Kidney (tissue), 14 donors: ENCODE results near the gene KCNA5. TPM values are rescaled to one million over a fixed set of nuclear protein-coding genes. Genes with fewer than 3 reads are reported as not detected.

ENCODE experiments used
- DNase-seq, 5 donors: peaks; one replicate each; pipeline ENCODE4 v3.0.0-alpha.2; 2013 to 2020
- FAIRE-seq: peaks from 2 replicates; lab custom pipeline; 2012; peaks lifted over from hg19 to GRCh38; lab: Jason Lieb, UNC
- H3K27ac ChIP-seq, 2 donors: one replicate each; pipeline ENCODE4 v1.7.0; 2013; ENCODE audit warnings: low read depth in 2 of 2, low read length in 2 of 2, inconsistent platforms in 1 of 2
- H3K27me3 ChIP-seq: one replicate; pipeline ENCODE4 v1.7.1; 2013; ENCODE audit warnings: low read length, inconsistent platforms; ENCODE audit not compliant: control insufficient read depth, insufficient read depth
- H3K36me3 ChIP-seq, 3 donors: one replicate each; pipeline versions ENCODE4 v1.7.0 to v1.7.1; 2013; ENCODE audit warnings: low read length in 3 of 3, control low read depth in 1 of 3, inconsistent platforms in 1 of 3; ENCODE audit not compliant: insufficient read depth in 3 of 3, control insufficient read depth in 2 of 3
- H3K4me1 ChIP-seq, 3 donors: one replicate each; pipeline versions ENCODE4 v1.7.0 to v1.7.1; 2013; ENCODE audit warnings: low read length in 3 of 3, inconsistent platforms in 1 of 3, low read depth in 1 of 3; ENCODE audit not compliant: control insufficient read depth in 2 of 3, insufficient read depth in 2 of 3
- H3K4me3 ChIP-seq, 3 donors: one replicate each; pipeline versions ENCODE4 v1.7.0 to v1.8.1; 2013; ENCODE audit warnings: low read length in 3 of 3, control low read depth in 1 of 3, inconsistent platforms in 1 of 3
- H3K9ac ChIP-seq, 3 donors: one replicate each; pipeline versions ENCODE4 v1.7.0 to v1.7.1; 2013; ENCODE audit warnings: low read length in 3 of 3, control low read depth in 1 of 3, inconsistent platforms in 1 of 3
- H3K9me3 ChIP-seq, 3 donors: one replicate each; pipeline versions ENCODE4 v1.7.0 to v1.7.1; 2013; ENCODE audit warnings: low read length in 3 of 3, control low read depth in 1 of 3, inconsistent platforms in 1 of 3; ENCODE audit not compliant: control insufficient read depth in 2 of 3, insufficient read depth in 1 of 3
- intact Hi-C: fragments of 100-400 bp; cut with DNase I; formaldehyde crosslinking; loops from one replicate; pipeline ENCODE4 v1.11.1; 2022
- polyA plus RNA-seq: library from polyadenylated mRNA; stranded (reverse); fragments of 350-450 nt; fragmentation: Illumina TruSeq; extraction: RNeasy Lipid Tissue Mini Kit (QIAGEN cat#74804); gene quantifications from one replicate; pipeline ENCODE4 v1.2.3, GENCODE V29; 2014; ENCODE audit warnings: low read depth, low replicate concordance; ENCODE audit not compliant: insufficient read depth
- total RNA-seq: library from RNA; stranded (reverse); fragmentation: NEBNext Ultra II Directional; extraction: Animal tissue kit (Norgen Biotek cat#: 25700); gene quantifications from one replicate; pipeline ENCODE4 v1.2.1, GENCODE V29; 2021
- TF ChIP-seq, protein P1 (sequence below): IDR thresholded peaks from 3 replicates; pipeline ENCODE4 v1.5.1; 2012; ENCODE audit warnings: mild to moderate bottlenecking, moderate library complexity, borderline replicate concordance; ENCODE audit not compliant: insufficient read depth; ENCODE audit errors: extremely low read depth
- donor health status: control.
- donor health status: control.
- donor health status: control.
- donor health status: control.
- donor health status: control.
- donor health status: DM: yes; HTN: yes; CAD: no.
- donor health status: Normal renal cell carcinoma (clear cell type).

The KCNA5 gene
- total and polyA plus RNA-seq, 2 donors from 2014 or later = 1.8 to 2.9 TPM

DNA sequence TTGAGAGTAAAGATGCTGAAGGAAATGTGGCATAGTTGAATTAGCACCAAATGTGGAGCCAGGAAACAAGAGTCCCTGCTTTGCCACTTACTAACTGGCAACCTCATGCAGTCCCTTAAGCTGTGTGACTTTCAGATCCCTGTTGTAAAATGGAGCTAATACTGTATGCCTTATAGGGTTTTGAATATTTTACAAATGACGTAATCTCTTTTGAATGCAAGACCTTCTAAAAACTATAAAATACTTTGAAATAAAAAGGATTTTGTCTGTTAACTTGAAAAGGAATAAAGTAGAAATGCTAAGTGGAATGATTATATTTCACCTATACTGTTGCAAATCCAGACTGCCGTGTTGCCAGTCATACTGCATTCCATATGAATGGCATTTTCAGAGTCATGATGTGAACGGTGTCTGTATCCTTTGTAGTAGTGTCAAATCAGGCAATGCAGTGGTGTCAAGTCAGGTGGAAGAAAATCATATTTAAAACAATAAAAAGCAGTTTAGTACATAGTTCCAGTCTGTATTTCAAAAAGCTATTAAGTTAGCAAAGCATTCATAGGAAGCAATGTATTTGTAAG is 21.3 kb downstream of the KCNA5 start:
- FAIRE-seq (no peak), DNase-seq (no peak)
- Histone ChIP-seq H3K4me3 (no peak overlapping the region), H3K27ac (no peak overlapping the region), H3K27me3 (no peaks in the 10 kb centered on the region), H3K36me3 (no peaks in the 10 kb centered on the region), H3K9ac (no peak overlapping the region), H3K4me1 (no peaks in the 10 kb centered on the region), H3K9me3 (no peaks in the 10 kb centered on the region)
- TF ChIP-seq, protein P1, sequence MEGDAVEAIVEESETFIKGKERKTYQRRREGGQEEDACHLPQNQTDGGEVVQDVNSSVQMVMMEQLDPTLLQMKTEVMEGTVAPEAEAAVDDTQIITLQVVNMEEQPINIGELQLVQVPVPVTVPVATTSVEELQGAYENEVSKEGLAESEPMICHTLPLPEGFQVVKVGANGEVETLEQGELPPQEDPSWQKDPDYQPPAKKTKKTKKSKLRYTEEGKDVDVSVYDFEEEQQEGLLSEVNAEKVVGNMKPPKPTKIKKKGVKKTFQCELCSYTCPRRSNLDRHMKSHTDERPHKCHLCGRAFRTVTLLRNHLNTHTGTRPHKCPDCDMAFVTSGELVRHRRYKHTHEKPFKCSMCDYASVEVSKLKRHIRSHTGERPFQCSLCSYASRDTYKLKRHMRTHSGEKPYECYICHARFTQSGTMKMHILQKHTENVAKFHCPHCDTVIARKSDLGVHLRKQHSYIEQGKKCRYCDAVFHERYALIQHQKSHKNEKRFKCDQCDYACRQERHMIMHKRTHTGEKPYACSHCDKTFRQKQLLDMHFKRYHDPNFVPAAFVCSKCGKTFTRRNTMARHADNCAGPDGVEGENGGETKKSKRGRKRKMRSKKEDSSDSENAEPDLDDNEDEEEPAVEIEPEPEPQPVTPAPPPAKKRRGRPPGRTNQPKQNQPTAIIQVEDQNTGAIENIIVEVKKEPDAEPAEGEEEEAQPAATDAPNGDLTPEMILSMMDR = no peak
- intact Hi-C loops = no loop called here

DNA sequence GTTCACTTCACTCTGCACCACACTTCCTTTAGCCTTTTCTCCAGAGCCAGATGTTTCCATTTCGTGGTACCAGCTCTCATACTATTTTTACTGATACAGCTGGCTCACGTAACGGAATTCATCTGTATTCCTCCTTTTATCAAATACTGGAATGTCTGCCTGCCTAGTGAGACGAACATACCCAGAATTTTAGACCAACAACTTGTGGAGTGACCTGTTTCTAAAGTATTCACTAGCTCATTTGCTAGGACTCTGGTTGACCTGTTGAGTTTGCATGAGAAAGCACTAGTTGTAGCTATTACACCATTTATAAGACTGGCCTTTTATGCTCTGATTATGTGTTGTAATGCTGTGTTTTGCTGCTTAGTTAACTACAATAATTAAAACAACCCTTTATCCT is 22.6 kb downstream of the KCNA5 start:
- H3K9ac ChIP-seq = no peak overlapping the region
- DNase-seq = no peak
- TF ChIP-seq, protein P1 = no peak
- H3K27ac ChIP-seq = no peak overlapping the region
- FAIRE-seq = no peak
- H3K4me1 ChIP-seq = no peaks in the 10 kb centered on the region
- no peak overlapping the region for H3K4me3 ChIP-seq
- no peaks in the 10 kb centered on the region for H3K36me3 ChIP-seq
- intact Hi-C loops = no loop called here
- H3K9me3 ChIP-seq = no peaks in the 10 kb centered on the region
- H3K27me3 ChIP-seq = no peaks in the 10 kb centered on the region

DNA sequence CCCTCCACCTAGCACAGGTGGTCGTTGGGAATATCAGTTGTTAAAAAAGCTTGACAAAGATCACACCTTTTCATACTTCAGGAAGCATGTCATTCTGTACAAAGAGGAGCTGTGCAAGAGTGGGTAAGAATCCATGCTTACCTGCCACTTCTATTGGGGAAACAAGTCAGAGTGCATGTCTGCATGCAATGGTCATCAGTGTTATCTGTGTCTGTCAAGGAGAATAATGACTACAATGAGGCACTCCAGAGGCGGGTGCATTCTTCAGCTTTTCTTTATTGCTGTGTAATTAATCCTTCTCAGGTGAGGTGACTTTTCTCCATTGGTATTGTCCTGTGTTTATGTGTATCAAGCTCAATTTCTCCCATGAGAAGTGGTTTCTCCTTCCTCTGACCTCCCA is 24.4 kb downstream of the KCNA5 start:
- H3K9me3 ChIP-seq = no peaks in the 10 kb centered on the region
- no peaks in the 10 kb centered on the region for H3K27me3 ChIP-seq
- DNase-seq (no peak), FAIRE-seq (no peak)
- TF ChIP-seq, protein P1 = no peak
- H3K27ac ChIP-seq = no peak overlapping the region
- no peaks in the 10 kb centered on the region for H3K4me1 ChIP-seq
- no peak overlapping the region for H3K9ac ChIP-seq
- no peak overlapping the region for H3K4me3 ChIP-seq
- intact Hi-C loops = no loop called here
- no peaks in the 10 kb centered on the region for H3K36me3 ChIP-seq

- TF ChIP-seq, protein P1 = no peak
- no peak for FAIRE-seq
- no peaks in the 10 kb centered on the region for H3K27me3 ChIP-seq
- H3K9ac ChIP-seq = no peak overlapping the region
- no peaks in the 10 kb centered on the region for H3K4me1 ChIP-seq
- no peaks in the 10 kb centered on the region for H3K9me3 ChIP-seq
- no peak for DNase-seq
- H3K36me3 ChIP-seq = no peaks in the 10 kb centered on the region
- intact Hi-C loops = no loop called here
- H3K27ac ChIP-seq = no peak overlapping the region
- no peak overlapping the region for H3K4me3 ChIP-seq
These were observed 24.9 kb downstream of the KCNA5 start for GRCh38 chr12:5068619-5069018.
